ENCODE results near the gene SLC35F6.

- TF ChIP-seq CTCF (IDR thresholded peaks at IDR 0.05) = no peak
- no peak for TF ChIP-seq POLR2A (IDR thresholded peaks at IDR 0.05)
Observed at GRCh38 chr2:26752656-26753055, 11.4 kb upstream of the SLC35F6 start.

Data from suprapubic skin (tissue), 3 donors.